ENCODE results near the gene TMBIM4. TPM values are rescaled to one million over a fixed set of nuclear protein-coding genes. Genes with fewer than 3 reads are reported as not detected.

Gene TMBIM4
- total RNA-seq, 1 experiment from 2014 or later = 18.4 TPM

- no peak overlapping the region for H3K27ac Mint-ChIP-seq
- H3K4me1 ChIP-seq (ENCODE audit: insufficient read depth, low read length) = no peaks in the 10 kb centered on the region
- H4K5ac ChIP-seq (ENCODE audit: insufficient read length, low read depth, low read length) = no peak overlapping the region
- H3K56ac ChIP-seq (ENCODE audit: insufficient read length, low read depth, low read length) = no peak overlapping the region
- H3K4me2 ChIP-seq (ENCODE audit: insufficient read depth, insufficient read length, low read length) = no peak overlapping the region
- H2AK5ac ChIP-seq (ENCODE audit: insufficient read length, low read length) = no peak overlapping the region
- H3K27me3 Mint-ChIP-seq (ENCODE audit: low read depth) = peaks cover 2% of the 10 kb centered on the region
- no peaks in the 10 kb centered on the region for H3K23me2 ChIP-seq (ENCODE audit: insufficient read length, low read depth, low read length, poor library complexity, severe bottlenecking)
- peaks cover 5% of the 10 kb centered on the region in 2 experiments for H3K4me1 Mint-ChIP-seq
- TF ChIP-seq CTCF (conservative IDR thresholded peaks at IDR 0.05) = no peak
- no peak overlapping the region for H3K14ac ChIP-seq (ENCODE audit: insufficient read depth, low read length)
- peaks cover 28 to 29% of the 10 kb centered on the region in 2 experiments for H3K9me3 Mint-ChIP-seq
- H3K4ac ChIP-seq (ENCODE audit: low read depth, low read length) = no peak overlapping the region
- H3K36me3 Mint-ChIP-seq (ENCODE audit: insufficient read depth in 1 of 3, low read depth in 3 of 3) = peaks cover 19 to 39% (median 33%) of the 10 kb centered on the region in 3 experiments
- H3K79me1 ChIP-seq (ENCODE audit: insufficient read depth, low read depth, low read length, poor library complexity, severe bottlenecking) = no peaks in the 10 kb centered on the region
- no peaks in the 10 kb centered on the region for H4K20me1 ChIP-seq (ENCODE audit: control insufficient read depth, insufficient read depth, insufficient read length)
- H4K91ac ChIP-seq (ENCODE audit: insufficient read length, low read depth, low read length) = no peak overlapping the region
- no peak overlapping the region for H3K23ac ChIP-seq (ENCODE audit: insufficient read length, low read depth, low read length)
- DNase-seq = no peak
- no peak overlapping the region for H3K18ac ChIP-seq (ENCODE audit: insufficient read length, low read depth, low read length)
- H2BK20ac ChIP-seq (ENCODE audit: low read depth, low read length, poor library complexity, severe bottlenecking) = no peak overlapping the region
- no peak overlapping the region for H3K9ac ChIP-seq (ENCODE audit: extremely low read depth, insufficient read length, low read length)
- no peaks in the 10 kb centered on the region for H3K9me3 ChIP-seq (ENCODE audit: control insufficient read depth, low read depth, low read length)
- no peak overlapping the region for H2BK5ac ChIP-seq (ENCODE audit: insufficient read length, low read length)
- H3K4me3 Mint-ChIP-seq = no peak overlapping the region
- H2BK12ac ChIP-seq (ENCODE audit: insufficient read length, low read depth, low read length) = no peak overlapping the region
- no peak overlapping the region for H2AFZ ChIP-seq (ENCODE audit: low read length)
- no peak overlapping the region for H3K27ac ChIP-seq (ENCODE audit: insufficient read length, low read depth, low read length)
- no peaks in the 10 kb centered on the region for H3K27me3 ChIP-seq (ENCODE audit: insufficient read depth, low read length)
- H2BK15ac ChIP-seq (ENCODE audit: low read depth, low read length) = no peak overlapping the region
- no peak overlapping the region for H2BK120ac ChIP-seq (ENCODE audit: low read depth, low read length, poor library complexity, severe bottlenecking)
- H4K8ac ChIP-seq (replicated peaks; ENCODE audit: insufficient read length, low read depth, low read length) = no peak overlapping the region
- H3T11ph ChIP-seq (ENCODE audit: low read length) = no peak overlapping the region
- H3K79me2 ChIP-seq (ENCODE audit: insufficient read depth, low read length) = no peaks in the 10 kb centered on the region
Observed at GRCh38 chr12:66142826-66143225, 27.0 kb downstream of the TMBIM4 start.
